HUES48 (cell line): Measurements from ENCODE around the gene AFAP1.
A peak's percentile ranks its signal among the peaks of the same experiment; 100 is the strongest.
"Not testable (repeated sequence)": the region's sequence is repeated elsewhere in the genome, so short reads cannot be mapped to it uniquely, and the experiment has no call there.

Experiments used
- H3K27ac ChIP-seq: one replicate; pipeline ENCODE4 v1.7.0; 2013; ENCODE audit warnings: low read depth, low read length, inconsistent platforms
- H3K27me3 ChIP-seq: 2 replicates; pipeline ENCODE4 v1.6.1; 2013; ENCODE audit warnings: mild to moderate bottlenecking, low read length; ENCODE audit not compliant: control insufficient read depth, insufficient read depth
- H3K36me3 ChIP-seq: 2 replicates; pipeline ENCODE4 v1.6.1; 2013; ENCODE audit warnings: low read length; ENCODE audit not compliant: control insufficient read depth, insufficient read depth
- H3K4me1 ChIP-seq: 2 replicates; pipeline ENCODE4 v1.6.1; 2013; ENCODE audit warnings: mild to moderate bottlenecking, low read length; ENCODE audit not compliant: control insufficient read depth, insufficient read depth
- H3K4me3 ChIP-seq: 2 replicates; pipeline ENCODE4 v1.5.1; 2013; ENCODE audit warnings: mild to moderate bottlenecking, low read depth, low read length
- H3K9ac ChIP-seq: 2 replicates; pipeline ENCODE4 v1.6.1; 2013; ENCODE audit warnings: mild to moderate bottlenecking, low read depth, low read length, moderate library complexity
- H3K9me3 ChIP-seq: 2 replicates; pipeline ENCODE4 v1.6.1; 2013; ENCODE audit warnings: low read length; ENCODE audit not compliant: control insufficient read depth, insufficient read depth

Gene AFAP1

DNA sequence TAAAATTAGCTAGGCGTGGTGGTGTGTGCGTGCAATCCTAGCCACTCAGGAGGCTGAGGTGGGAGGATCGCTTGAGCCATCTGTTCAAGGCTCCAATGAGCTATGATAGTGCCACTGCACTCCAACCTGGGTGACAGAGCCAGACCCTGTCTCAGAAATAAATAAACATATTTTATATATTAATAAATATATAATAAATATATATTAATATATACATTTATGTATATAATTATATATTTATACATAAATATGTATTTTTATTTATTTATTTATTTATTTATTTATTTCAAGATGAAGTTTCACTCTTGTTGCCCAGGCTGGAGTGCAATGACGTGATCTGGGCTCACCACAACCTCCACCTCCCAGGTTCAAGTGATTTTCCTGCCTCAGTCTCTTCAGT is 4.0 kb upstream of the AFAP1 start:
- not testable (repeated sequence) for H3K27ac ChIP-seq, H3K27me3 ChIP-seq

DNA sequence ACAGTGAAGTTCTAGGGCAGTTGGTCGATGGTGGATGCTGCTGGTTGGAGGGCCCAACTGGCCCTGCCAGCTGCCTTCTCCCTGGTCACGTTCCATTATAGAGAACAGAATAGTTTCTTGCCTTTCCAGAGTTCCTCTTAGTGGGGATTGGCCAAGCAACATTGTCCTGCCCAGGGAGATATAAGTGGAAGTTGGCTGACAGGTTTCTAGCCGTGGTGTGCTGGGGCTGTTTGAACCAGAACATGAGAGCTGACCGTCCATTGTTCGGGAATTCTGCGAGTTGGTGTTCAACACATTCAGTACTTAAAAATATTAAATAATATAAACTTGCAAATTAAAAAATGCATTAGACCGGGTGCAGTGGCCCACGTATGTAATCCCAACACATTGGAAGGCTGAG is 3.5 kb upstream of the AFAP1 start:
- H3K27me3 ChIP-seq: peaks cover 6% of the 10 kb centered on the region; the same call in 1 of the 2 replicates
- peaks cover 16% of the 10 kb centered on the region for H3K4me1 ChIP-seq
- no peaks in the 10 kb centered on the region for H3K36me3 ChIP-seq
- H3K9me3 ChIP-seq: no peaks in the 10 kb centered on the region
- no peak overlapping the region for H3K27ac ChIP-seq
- no peak overlapping the region for H3K9ac ChIP-seq
- H3K4me3 ChIP-seq: no peak overlapping the region

More for the DNA sequence above, 4.0 kb upstream of the AFAP1 start:
- H3K9ac ChIP-seq, H3K36me3 ChIP-seq, H3K9me3 ChIP-seq, H3K4me3 ChIP-seq: not testable (repeated sequence)
- H3K4me1 ChIP-seq: peaks cover 13% of the 10 kb centered on the region

DNA sequence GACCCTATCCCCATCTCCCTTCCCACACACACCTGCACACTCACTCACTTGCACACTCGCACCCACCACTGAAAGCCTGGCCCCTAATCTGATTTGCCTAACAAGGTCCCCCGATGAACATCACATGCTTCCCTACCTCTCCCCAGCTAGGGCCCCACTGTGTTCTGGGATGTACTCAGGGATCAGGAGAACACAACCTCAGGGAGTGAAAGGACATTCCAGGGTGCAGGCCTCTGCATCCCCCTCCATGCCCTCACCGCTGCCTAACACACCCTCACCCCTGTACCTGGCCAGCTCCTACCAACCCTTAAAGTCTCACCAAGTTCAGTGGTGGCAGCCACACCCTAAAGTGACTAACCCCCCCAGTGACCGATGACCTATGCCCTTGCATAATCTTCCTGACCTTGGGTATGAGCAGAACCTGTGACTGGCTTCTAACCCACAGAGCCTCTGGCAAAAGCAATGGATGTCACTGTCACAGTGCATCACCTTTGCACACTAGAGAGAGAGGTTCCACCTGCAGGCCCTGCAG is 2.4 kb upstream of the AFAP1 start:
- Histone ChIP-seq H3K9ac (no peak overlapping the region), H3K27ac (no peak overlapping the region), H3K4me1 (peaks cover 19% of the 10 kb centered on the region), H3K27me3 (peaks cover 10% of the 10 kb centered on the region; the same call in 1 of the 2 replicates), H3K4me3 (no peak overlapping the region), H3K36me3 (no peaks in the 10 kb centered on the region), H3K9me3 (no peaks in the 10 kb centered on the region)

DNA sequence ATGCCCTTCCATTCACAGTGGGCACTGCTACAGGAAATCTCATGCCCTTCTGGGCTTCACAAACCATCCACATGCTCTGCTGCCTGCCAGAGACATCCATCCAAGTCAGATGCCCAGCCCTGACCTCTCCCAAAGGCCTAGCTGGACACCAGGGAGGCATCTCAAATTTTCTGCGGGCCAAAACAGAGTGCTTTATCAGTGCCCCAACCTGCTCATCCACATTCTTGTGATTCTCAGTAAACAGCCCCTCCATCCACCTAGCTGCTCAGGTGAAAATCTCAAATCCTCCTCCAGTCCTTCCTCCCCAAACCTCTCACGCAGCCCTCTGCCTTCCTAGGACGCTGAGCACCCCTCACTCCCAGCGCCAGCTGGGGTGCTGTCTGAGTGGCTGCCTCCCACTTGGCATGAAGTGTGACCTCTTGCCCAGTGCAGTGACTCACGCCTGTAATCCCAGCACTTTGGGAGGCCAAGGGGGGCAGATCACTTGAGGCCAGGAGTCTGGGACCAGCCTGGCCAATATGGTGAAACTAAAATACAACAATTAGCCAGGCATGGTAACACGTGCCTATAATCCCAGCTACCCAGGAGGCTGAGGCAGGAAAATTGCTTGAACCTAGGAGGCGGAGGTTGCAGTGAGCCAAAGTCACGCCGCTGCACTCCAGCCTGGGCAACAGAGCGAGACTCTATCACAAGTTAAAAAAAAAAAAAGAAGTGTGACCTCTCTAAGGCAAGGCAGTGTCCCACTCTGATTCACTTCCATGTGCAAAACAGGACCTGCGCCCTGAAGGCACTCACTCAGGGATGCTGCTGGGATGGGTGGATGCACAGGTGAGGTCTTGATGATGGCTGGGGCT is 1.7 kb upstream of the AFAP1 start:
- Histone ChIP-seq H3K9ac (no peak overlapping the region), H3K27ac (peak overlapping the region; percentile 66), H3K4me3 (no peak overlapping the region), H3K4me1 (peaks cover 19% of the 10 kb centered on the region), H3K36me3 (no peaks in the 10 kb centered on the region), H3K9me3 (no peaks in the 10 kb centered on the region), H3K27me3 (peaks cover 10% of the 10 kb centered on the region; the same call in 1 of the 2 replicates)

DNA sequence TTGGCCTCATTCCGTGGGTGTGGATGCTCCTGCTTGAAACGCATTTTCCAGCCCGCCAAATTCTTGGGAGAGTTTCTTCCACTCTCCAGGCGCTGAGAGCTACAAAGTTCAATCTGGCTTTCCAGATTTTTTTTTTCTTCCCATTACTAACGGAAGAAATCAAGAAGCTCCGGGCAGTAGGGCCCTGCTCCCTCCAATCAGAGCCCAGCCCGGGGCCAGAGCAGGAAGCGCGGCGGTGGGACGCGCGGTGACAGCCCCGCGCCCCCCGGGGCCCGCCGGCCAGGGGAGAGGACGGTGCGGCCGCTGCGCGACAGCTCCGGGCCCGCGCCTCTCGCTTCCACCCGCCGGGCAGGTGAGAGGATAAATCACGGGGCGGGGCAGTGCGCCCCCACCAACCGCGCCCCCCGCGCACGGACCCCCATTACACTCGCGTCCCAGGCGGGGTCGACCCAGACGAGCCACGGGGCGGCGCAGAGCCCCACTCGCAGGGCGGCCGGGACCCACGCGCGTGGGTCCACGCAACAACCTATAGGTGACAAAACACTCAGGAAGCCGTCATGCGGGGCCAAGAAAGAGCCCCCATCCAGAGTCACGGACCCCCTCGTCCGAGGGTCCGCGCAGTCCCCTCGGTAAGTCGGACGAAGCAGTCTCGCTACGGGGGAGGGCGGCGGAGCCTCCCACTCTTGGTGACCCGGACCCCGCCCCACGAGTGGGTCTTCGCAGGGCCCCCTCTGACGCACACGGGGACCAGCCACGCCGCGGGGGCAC is 868 bp downstream of the AFAP1 start:
- H3K27me3 ChIP-seq: peaks cover 10% of the 10 kb centered on the region; the same call in 1 of the 2 replicates
- H3K9ac ChIP-seq: peak overlapping the region; percentile 42; the same call in 1 of the 2 replicates
- no peaks in the 10 kb centered on the region for H3K36me3 ChIP-seq
- H3K9me3 ChIP-seq: no peaks in the 10 kb centered on the region
- peak overlapping the region; percentile 75 for H3K4me3 ChIP-seq
- H3K27ac ChIP-seq: no peak overlapping the region
- H3K4me1 ChIP-seq: peaks cover 25% of the 10 kb centered on the region

DNA sequence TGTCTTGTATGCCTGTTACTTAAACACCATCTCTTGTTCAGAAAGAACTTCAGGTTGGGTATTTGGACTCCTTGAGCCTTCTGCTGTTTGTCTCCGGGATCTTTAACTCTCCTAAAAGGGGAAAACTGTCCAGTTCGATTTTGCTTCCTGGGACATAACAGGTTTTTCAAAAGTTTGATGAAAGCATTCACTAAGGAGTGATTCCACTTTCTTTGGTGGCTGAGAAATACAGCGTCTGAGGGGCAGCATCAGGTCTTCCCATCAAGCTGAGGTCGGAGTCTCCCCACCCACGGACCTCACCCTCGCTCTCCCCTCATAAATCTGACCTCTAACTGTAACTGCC is 1.4 kb downstream of the AFAP1 start:
- Histone ChIP-seq H3K9me3 (no peaks in the 10 kb centered on the region), H3K4me1 (peaks cover 25% of the 10 kb centered on the region), H3K9ac (no peak overlapping the region), H3K27ac (no peak overlapping the region), H3K4me3 (peak overlapping the region; percentile 75), H3K27me3 (peaks cover 10% of the 10 kb centered on the region; the same call in 1 of the 2 replicates), H3K36me3 (no peaks in the 10 kb centered on the region)

DNA sequence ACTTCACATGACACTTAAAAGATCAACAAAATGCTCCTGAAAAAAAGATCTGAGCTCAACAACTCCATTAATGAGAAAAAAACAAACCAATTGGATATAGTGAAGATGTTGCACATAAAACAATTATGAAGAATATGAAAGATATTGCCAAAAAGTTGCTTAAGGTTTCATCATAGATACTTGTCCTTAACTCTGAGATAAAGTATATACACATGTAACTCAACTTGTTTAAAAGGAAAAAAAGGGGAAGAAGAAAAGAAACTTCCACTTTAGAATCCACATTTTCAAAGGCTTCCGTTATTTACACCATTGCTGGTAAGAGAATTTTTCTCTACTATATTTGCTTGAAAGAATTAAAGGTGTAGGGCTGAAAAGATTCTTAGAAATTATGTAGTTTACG is 2.7 kb downstream of the AFAP1 start:
- no peak overlapping the region for H3K9ac ChIP-seq
- H3K4me1 ChIP-seq: peaks cover 25% of the 10 kb centered on the region
- H3K27ac ChIP-seq: no peak overlapping the region
- H3K9me3 ChIP-seq: no peaks in the 10 kb centered on the region
- H3K36me3 ChIP-seq: no peaks in the 10 kb centered on the region
- H3K4me3 ChIP-seq: no peak overlapping the region
- H3K27me3 ChIP-seq: peaks cover 10% of the 10 kb centered on the region; the same call in 1 of the 2 replicates

DNA sequence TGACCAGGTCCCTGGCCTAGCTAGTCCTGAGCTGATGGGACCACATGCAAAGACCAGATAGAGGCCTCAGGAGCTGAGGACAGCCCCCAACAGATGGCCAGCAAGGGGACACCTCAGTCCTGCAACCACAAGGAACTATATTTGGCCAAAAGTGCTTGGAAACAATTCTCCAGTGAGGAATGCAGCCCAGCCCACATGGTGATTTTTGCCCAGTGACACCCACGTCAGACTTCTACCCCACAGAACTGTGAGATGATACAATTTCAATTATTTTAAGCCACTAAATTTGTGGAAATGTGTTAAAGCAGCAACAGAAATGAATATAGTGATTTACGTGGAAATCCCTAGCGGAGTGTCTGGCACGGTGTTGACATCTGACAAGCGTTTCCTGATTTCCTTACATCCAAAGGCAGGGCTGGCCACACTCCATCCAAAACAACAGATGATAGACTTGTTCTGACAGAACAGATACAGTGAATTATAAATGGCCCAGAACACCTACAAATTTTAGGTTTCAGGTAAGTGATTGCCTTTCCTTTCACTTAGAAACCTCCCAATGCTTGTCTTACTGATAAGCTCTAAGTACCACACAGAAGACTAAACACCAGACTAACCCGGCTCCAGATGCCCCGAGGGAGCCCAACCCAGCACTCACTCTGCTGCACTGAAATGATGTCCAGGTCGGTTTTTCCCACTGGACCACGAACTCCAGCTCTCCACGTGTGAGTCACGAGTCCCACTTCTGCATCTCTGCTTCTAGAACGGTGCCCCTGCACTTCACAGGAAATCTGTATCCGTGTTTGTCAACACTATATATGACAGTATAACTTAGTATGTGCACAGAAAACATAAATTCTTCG is 5.8 kb downstream of the AFAP1 start:
- Histone ChIP-seq H3K27me3 (peaks cover 7% of the 10 kb centered on the region; the same call in 1 of the 2 replicates), H3K36me3 (no peaks in the 10 kb centered on the region), H3K4me3 (no peak overlapping the region), H3K9me3 (no peaks in the 10 kb centered on the region), H3K9ac (no peak overlapping the region), H3K4me1 (peaks cover 29% of the 10 kb centered on the region), H3K27ac (no peak overlapping the region)

DNA sequence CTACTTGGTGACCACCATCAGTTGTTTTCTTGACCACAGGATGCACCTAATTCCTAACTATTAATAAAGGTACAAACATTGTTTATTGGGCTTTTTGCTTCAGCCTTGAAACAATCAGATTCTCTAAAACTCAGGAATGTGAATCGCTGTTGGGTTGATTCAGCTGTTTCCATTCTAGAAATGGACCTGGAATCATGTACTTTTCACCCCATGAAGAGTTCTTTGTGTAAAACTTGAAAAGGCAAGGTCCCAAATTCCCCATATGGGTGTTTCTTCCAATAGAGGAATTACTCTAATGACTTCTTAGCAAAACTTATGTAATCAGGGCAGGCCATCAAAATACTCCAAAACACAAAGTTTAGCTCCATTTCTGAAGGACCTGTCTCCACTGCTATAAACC is 7.4 kb downstream of the AFAP1 start:
- H3K4me1 ChIP-seq: peaks cover 25% of the 10 kb centered on the region
- no peak overlapping the region for H3K27ac ChIP-seq
- no peaks in the 10 kb centered on the region for H3K27me3 ChIP-seq
- H3K9me3 ChIP-seq: no peaks in the 10 kb centered on the region
- H3K36me3 ChIP-seq: no peaks in the 10 kb centered on the region
- H3K9ac ChIP-seq: no peak overlapping the region
- H3K4me3 ChIP-seq: no peak overlapping the region

DNA sequence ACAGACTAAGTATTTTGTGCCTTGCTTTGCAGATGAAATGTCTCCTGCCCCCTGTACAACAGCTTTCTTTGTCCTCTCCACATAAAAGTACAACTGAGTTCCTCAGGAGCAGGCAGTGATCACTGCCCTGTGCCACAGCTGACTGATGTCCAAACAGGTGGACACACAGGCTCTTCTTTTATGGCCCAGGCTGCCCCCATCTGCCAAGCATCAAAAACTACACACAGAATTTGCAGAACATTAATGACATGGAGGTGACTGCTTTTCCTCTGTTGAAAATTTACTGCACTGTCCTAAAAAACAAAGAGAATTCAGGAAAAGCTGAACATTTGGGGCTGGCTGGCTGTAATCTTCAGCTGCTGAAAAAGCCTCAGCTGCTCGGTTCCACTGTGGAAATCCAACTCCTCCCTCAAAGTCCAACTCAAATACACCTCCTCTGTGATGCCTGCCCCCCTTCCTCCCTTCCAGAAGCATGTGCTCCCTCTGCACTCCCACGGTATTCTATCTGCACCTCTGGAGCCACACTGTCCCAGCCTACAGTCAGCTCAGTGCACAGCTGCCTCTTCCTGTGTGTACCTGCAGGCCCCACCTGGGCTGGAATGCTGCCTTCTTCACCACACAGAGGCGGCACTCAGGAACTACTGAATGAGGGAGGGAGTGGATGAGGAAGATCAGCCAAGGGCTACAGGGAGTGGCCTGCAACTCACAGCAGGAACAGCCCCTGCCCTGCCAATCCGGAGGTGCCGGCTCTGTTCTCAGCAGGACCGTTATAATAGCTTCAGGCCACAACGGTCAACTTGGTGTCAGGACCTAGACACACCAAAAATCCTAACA is 10.3 kb downstream of the AFAP1 start:
- Histone ChIP-seq H3K27me3 (no peaks in the 10 kb centered on the region), H3K27ac (no peak overlapping the region), H3K9ac (no peak overlapping the region), H3K4me3 (no peak overlapping the region), H3K9me3 (no peaks in the 10 kb centered on the region), H3K4me1 (peaks cover 19% of the 10 kb centered on the region), H3K36me3 (no peaks in the 10 kb centered on the region)
